CD4-positive, alpha-beta T cell treated with Interferon alpha-2 for 1 hour (primary cell): ENCODE results near the gene SIMC1.

ENCODE experiments used
- DNase-seq, 2 donors: peaks; one replicate each; pipeline ENCODE4 v3.0.0-alpha.2; 2020 to 2022

Gene SIMC1

GRCh38 chr5:176317534-176318374 is 79.5 kb downstream of the SIMC1 start:
- no peak for DNase-seq

DNA sequence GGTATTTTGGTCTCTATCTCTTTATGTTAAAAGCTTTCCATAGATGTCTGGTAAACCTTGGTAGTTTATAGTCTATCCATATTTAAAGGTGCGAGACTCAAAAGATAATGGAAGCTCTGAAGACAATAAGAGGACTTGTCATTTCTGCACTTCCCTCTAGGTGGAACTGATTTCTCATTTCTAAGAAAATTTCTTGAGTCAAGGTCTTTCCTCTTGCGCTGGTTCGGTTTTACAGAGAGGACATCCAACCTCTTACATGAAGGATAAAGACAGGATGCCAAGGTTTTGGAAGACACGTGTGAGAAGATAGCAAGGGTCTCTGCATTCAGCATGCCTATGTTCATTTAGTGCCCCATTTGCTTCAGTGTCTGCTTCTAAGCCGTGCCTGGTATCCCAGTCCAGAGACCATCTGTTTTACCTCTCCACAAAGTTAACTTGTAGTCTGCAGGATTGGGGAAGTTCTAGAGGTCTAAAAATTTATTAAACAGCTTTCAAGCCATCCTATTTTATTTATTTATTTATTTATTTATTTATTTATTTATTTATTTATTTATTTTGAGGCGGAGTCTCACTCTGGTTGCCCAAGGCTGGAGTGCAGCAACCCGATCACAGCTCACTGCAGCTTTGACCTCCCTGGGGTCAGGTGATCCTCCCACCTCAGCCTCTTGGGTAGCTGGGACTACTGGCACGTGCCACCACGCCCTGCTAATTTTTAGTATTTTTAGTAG is 81.8 kb downstream of the SIMC1 start:
- no peak for DNase-seq

GRCh38 chr5:176320577-176320976 is 82.4 kb downstream of the SIMC1 start:
- no peak for DNase-seq

DNA sequence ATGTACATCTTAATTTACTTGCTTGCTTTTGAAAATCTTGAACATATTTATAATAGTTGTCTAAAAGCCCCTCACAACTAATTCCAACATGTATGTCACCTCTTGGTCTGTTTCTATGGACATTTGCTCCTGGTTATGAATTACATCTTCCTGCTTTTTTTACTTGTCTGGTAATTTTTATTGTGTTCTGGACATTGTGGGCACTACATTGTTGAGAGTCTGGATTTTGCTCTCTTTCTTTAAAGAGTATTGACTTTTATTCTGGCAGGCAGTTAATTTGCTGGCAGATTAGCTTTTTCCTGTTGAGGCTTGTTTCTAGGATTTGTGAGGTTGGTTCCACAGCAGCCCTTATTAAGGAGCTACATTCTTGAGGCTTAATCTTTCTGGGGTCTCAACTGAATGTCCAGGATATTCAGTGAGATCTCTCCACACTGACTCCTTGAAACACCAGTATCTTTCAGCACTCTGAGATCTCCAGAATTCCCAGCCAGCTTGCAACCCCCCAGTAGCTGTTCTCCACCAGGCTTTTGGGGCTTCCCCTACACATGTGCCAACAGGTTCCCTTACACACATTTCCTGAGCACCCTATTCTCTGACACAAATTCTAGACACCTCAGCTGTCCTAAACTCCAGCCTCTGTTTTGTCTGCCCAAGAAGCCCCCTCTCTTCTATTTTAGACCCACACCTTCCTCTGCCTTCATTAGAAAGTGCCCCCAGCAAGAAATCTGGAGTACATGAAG is 96.0 kb downstream of the SIMC1 start:
- DNase-seq, result no peak

GRCh38 chr5:176337913-176338312 is 99.7 kb downstream of the SIMC1 start:
- no peak for DNase-seq

DNA sequence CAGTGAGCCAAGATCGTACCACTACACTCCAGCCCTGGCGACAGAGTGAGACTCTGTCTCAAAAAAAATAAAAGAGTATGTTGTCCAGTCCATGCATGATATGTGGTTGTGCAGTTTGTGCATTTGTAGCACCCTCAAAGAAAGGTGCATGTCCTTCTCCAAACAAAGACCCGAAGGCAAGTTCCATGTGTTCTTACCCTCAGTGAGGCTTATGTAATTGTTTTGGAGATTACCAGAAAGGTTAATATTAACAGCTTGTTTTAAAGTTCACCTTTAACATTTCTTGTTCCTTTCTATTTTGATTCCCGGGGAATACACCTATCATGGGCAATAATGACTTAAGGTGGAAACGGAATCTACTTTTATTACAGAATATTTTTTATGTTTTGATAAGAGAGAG is 101.1 kb downstream of the SIMC1 start:
- DNase-seq, result no peak

- no peak for DNase-seq
These were observed 103.3 kb downstream of the SIMC1 start for GRCh38 chr5:176341325-176342157.

GRCh38 chr5:176342158-176342483 is 103.9 kb downstream of the SIMC1 start:
- DNase-seq, result no peak

- no peak for DNase-seq
These were observed 104.7 kb downstream of the SIMC1 start for GRCh38 chr5:176342766-176343458.

DNA sequence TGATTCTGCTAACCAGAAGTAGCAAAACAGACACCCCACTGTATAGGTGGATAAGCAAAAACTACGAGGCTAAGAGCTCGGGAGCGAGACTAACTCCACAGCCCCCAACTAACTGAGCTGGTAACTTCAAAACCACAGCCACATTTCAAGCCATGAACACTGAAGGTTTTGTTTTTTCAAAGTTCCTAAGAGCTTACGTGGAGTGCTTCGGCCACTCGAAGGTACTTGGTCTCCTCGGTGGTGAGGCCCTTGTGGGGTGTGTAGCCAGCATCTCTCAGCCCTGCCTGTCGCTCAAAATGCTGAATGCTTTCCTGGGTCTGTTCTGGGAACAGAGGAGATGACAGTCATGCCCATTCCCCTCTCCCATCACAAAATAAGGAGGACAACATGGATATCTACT is 112.2 kb downstream of the SIMC1 start:
- no peak for DNase-seq

GRCh38 chr5:176352116-176352878 is 114.1 kb downstream of the SIMC1 start:
- DNase-seq, result no peak

- DNase-seq, result no peak
These were observed 115.3 kb downstream of the SIMC1 start for GRCh38 chr5:176353533-176353932.

GRCh38 chr5:176355400-176356178 is 117.4 kb downstream of the SIMC1 start:
- no peak for DNase-seq

- no peak for DNase-seq
These were observed 117.9 kb downstream of the SIMC1 start for GRCh38 chr5:176356179-176356566.

DNA sequence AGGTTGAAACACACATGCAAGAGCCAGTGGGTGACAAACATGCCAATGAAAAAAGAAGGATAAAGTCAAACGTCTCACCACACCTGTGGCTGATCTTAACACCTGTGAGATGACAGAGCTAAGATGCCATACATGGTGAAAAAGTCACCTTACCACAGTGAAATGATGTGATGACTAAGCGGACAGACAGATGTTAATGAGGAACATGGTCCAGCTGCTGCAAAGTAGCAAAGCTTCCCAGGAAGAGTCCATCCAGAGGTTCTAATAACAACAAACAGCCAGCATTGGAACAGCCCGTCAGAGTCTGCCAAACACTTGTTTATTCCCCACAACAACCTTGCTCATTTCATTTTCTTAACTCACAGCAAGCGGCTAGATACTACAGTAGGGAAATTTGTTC is 121.4 kb downstream of the SIMC1 start:
- no peak for DNase-seq

- no peak for DNase-seq
These were observed 122.7 kb downstream of the SIMC1 start for GRCh38 chr5:176360894-176361436.

GRCh38 chr5:176361437-176362232 is 123.4 kb downstream of the SIMC1 start, which contains the start of gene KIAA1191:
KIAA1191 (minus strand) TSS chr5:176361764; CDS start chr5:176359508, 2,256 bp downstream.
- DNase-seq, result peak; percentile 94 to 97

GRCh38 chr5:176362233-176362490 is 123.9 kb downstream of the SIMC1 start:
- DNase-seq, result no peak

- no peak for DNase-seq
These were observed 126.6 kb downstream of the SIMC1 start for GRCh38 chr5:176364765-176365350.
